ENCODE data around the gene NUB1. TPM values are rescaled to one million over a fixed set of nuclear protein-coding genes. Genes with fewer than 3 reads are reported as not detected.

Gene NUB1
- polyA plus RNA-seq, 3 donors, result 32.0 to 39.2 (median 37.2) TPM

DNA sequence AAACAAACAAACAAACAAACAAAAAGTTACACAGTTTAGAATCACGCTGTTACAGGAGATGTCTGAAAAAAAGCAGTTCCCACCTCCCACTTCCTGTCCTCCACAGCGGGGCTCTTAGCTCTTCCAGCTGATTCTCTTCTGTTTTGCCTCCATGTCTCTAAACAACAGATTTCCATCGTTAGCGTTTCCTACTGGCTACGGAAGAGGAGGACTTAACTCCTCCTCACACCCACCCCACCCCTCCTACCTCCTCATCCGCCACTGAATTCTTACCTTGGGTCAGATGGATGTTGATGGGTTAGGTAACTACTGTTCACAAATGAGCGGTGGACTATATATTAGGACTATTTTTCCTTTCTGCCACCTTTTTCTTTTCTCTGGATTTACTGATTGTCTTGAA, 36.8 kb upstream of the NUB1 start:
- Mint-ChIP-seq H3K9me3 (peaks cover 0 to 5% (median 2%) of the 10 kb centered on the region in 7 donors), H3K36me3 (peaks cover 0 to 3% of the 10 kb centered on the region in 2 donors), H3K4me1 (peaks cover 7% of the 10 kb centered on the region), H3K4me3 (peak overlapping the region in 1 of 2 donors; percentile 80), H3K27ac (no peak overlapping the region), H3K27me3 (ENCODE audit: low read depth in 3 of 3) (peaks cover 40 to 48% (median 43%) of the 10 kb centered on the region in 3 donors)
- Histone ChIP-seq H3K79me2 (ENCODE audit: insufficient read depth, low read length) (no peaks in the 10 kb centered on the region), H3K27me3 (ENCODE audit: control insufficient read depth in 2 of 2, insufficient read depth in 2 of 2, low read length in 2 of 2) (peaks cover 10 to 51% of the 10 kb centered on the region in 2 donors), H2AFZ (ENCODE audit: insufficient read depth, low read depth, low read length, poor library complexity, severe bottlenecking) (no peak overlapping the region), H3K4me2 (replicated peaks; ENCODE audit: extremely low read depth, low read length, poor library complexity, severe bottlenecking) (no peak overlapping the region), H3K4me1 (ENCODE audit: control insufficient read depth in 1 of 2, insufficient read depth in 2 of 2, low read length in 2 of 2) (peaks cover 4 to 7% of the 10 kb centered on the region in 2 donors), H4K20me1 (ENCODE audit: insufficient read depth, low read length) (no peaks in the 10 kb centered on the region), H3K9ac (ENCODE audit: insufficient read depth, low read length, poor library complexity, severe bottlenecking) (no peak overlapping the region), H3K4me3 (replicated peaks in 1 of 3; ENCODE audit: low read depth in 2 of 3, low read length in 3 of 3) (no peak overlapping the region), H3K9me3 (replicated peaks in 1 of 2; ENCODE audit: control insufficient read depth in 1 of 2, insufficient read depth in 1 of 2, low read length in 2 of 2) (no peaks in the 10 kb centered on the region), H3K36me3 (replicated peaks in 1 of 2; ENCODE audit: control insufficient read depth in 1 of 2, insufficient read depth in 2 of 2, low read length in 2 of 2) (no peaks in the 10 kb centered on the region), H3K27ac (ENCODE audit: low read depth in 1 of 2, low read length in 2 of 2) (no peak overlapping the region)
- DNase-seq, result no peak
- intact Hi-C loops (cut with micrococcal nuclease), result loop anchor here (5.0 to 10.0 kb wide), 3 partner anchors 53 to 183 kb away; partner anchors contain the start of gene GBX1 (in 1 of the 2)
- TF ChIP-seq, protein P1, sequence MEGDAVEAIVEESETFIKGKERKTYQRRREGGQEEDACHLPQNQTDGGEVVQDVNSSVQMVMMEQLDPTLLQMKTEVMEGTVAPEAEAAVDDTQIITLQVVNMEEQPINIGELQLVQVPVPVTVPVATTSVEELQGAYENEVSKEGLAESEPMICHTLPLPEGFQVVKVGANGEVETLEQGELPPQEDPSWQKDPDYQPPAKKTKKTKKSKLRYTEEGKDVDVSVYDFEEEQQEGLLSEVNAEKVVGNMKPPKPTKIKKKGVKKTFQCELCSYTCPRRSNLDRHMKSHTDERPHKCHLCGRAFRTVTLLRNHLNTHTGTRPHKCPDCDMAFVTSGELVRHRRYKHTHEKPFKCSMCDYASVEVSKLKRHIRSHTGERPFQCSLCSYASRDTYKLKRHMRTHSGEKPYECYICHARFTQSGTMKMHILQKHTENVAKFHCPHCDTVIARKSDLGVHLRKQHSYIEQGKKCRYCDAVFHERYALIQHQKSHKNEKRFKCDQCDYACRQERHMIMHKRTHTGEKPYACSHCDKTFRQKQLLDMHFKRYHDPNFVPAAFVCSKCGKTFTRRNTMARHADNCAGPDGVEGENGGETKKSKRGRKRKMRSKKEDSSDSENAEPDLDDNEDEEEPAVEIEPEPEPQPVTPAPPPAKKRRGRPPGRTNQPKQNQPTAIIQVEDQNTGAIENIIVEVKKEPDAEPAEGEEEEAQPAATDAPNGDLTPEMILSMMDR (IDR thresholded peaks at IDR 0.05), result no peak
- 0% methylated on average over 2 of the region's 7 CpGs for WGBS (ENCODE audit: insufficient coverage)

DNA sequence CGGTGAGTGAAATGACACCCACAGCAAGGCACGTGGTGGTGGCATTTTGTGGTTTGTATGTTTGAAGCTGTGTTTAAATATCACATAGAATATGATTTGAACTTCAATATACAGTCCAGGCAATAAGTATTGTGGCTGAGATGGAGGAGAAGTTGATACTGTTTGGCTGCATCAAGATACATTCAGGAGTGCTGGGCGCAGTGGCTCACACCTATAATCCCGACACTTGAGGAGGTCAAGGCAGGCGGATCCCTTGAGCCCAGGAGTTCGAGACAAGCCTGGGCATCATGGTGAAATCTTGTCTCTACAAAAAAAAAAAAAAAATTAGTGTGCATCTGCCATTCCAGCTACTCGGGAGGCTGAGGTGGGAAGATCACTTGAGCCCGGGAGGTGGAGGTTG, 35.2 kb upstream of the NUB1 start:
- peaks cover 35 to 44% (median 41%) of the 10 kb centered on the region in 3 donors for H3K27me3 Mint-ChIP-seq (ENCODE audit: low read depth in 3 of 3)
- H3K9me3 Mint-ChIP-seq, result peaks cover 0 to 14% (median 3%) of the 10 kb centered on the region in 7 donors
- no peak for DNase-seq
- H4K20me1 ChIP-seq (ENCODE audit: insufficient read depth, low read length), result no peaks in the 10 kb centered on the region
- H3K27ac ChIP-seq (ENCODE audit: low read depth in 1 of 2, low read length in 2 of 2), result no peak overlapping the region
- H3K4me1 ChIP-seq (ENCODE audit: control insufficient read depth in 1 of 2, insufficient read depth in 2 of 2, low read length in 2 of 2), result peaks cover 4 to 7% of the 10 kb centered on the region in 2 donors
- WGBS (ENCODE audit: insufficient coverage), result 83% methylated on average over 1 of the region's 8 CpGs
- H3K4me1 Mint-ChIP-seq, result peaks cover 7% of the 10 kb centered on the region
- intact Hi-C loops (cut with micrococcal nuclease), result loop anchor here in 1 of 2 donors (10.0 kb wide), 1 partner anchor 142 kb away; the partner anchor contains the start of gene GBX1
- H2AFZ ChIP-seq (ENCODE audit: insufficient read depth, low read depth, low read length, poor library complexity, severe bottlenecking), result no peak overlapping the region
- TF ChIP-seq, protein P1 (IDR thresholded peaks at IDR 0.05), result no peak
- peaks cover 0 to 3% of the 10 kb centered on the region in 2 donors for H3K36me3 Mint-ChIP-seq
- no peak overlapping the region for H3K9ac ChIP-seq (ENCODE audit: insufficient read depth, low read length, poor library complexity, severe bottlenecking)
- no peaks in the 10 kb centered on the region for H3K36me3 ChIP-seq (replicated peaks in 1 of 2; ENCODE audit: control insufficient read depth in 1 of 2, insufficient read depth in 2 of 2, low read length in 2 of 2)
- peaks cover 4 to 5% of the 10 kb centered on the region in 2 donors for H3K9me3 ChIP-seq (replicated peaks in 1 of 2; ENCODE audit: control insufficient read depth in 1 of 2, insufficient read depth in 1 of 2, low read length in 2 of 2)
- peak overlapping the region in 1 of 2 donors; percentile 15 for H3K4me3 Mint-ChIP-seq
- no peaks in the 10 kb centered on the region for H3K79me2 ChIP-seq (ENCODE audit: insufficient read depth, low read length)
- no peak overlapping the region for H3K4me2 ChIP-seq (replicated peaks; ENCODE audit: extremely low read depth, low read length, poor library complexity, severe bottlenecking)
- peaks cover 10 to 48% of the 10 kb centered on the region in 2 donors for H3K27me3 ChIP-seq (ENCODE audit: control insufficient read depth in 2 of 2, insufficient read depth in 2 of 2, low read length in 2 of 2)
- no peak overlapping the region for H3K27ac Mint-ChIP-seq
- no peak overlapping the region for H3K4me3 ChIP-seq (replicated peaks in 1 of 3; ENCODE audit: low read depth in 2 of 3, low read length in 3 of 3)

All from CD14-positive monocyte (primary cell).